CD4-positive, alpha-beta memory T cell (primary cell): Measurements from ENCODE around the gene ZNF362. TPM values are rescaled to one million over a fixed set of nuclear protein-coding genes. Genes with fewer than 3 reads are reported as not detected.

Experiments
- CTCF ChIA-PET: fragments of 350-600 bp; sonication (Branson Sonifier 250); formaldehyde crosslinking; loops from one replicate; lab custom pipeline; 2021; ENCODE audit warnings: inconsistent platforms; ENCODE audit not compliant: partially characterized antibody; lab: Charles Lee
- POLR2A ChIA-PET: fragments of 350-600 bp; sonication (Branson Sonifier 250); formaldehyde crosslinking; loops from one replicate; lab custom pipeline; 2021; ENCODE audit not compliant: partially characterized antibody; lab: Charles Lee
- DNase-seq, 5 donors: peaks; one replicate each; pipeline versions ENCODE4 v3.0.0 to v3.0.0-alpha.2; 2020 to 2022; ENCODE audit warnings: mixed read lengths in 1 of 5
- H3K27ac ChIP-seq: one replicate; pipeline ENCODE4 v1.7.0; 2013; ENCODE audit warnings: low read depth, low read length
- H3K27me3 ChIP-seq: 2 replicates; pipeline ENCODE4 v1.7.0; 2013; ENCODE audit warnings: mild to moderate bottlenecking, low read length, moderate library complexity; ENCODE audit not compliant: insufficient read depth
- H3K36me3 ChIP-seq: 2 replicates; pipeline ENCODE4 v1.7.0; 2013; ENCODE audit warnings: mild to moderate bottlenecking, low read length, moderate library complexity; ENCODE audit not compliant: insufficient read depth
- H3K4me1 ChIP-seq: 2 replicates; pipeline ENCODE4 v1.7.0; 2013; ENCODE audit warnings: mild to moderate bottlenecking, low read length, moderate library complexity; ENCODE audit not compliant: insufficient read depth
- H3K4me3 ChIP-seq, 2 donors: one replicate each; pipeline ENCODE4 v1.7.0; 2013; ENCODE audit warnings: low read length in 2 of 2, mild to moderate bottlenecking in 1 of 2
- H3K9me3 ChIP-seq, 2 donors: one replicate each; pipeline ENCODE4 v1.7.0; 2013; ENCODE audit warnings: low read length in 2 of 2, control low read depth in 1 of 2; ENCODE audit not compliant: control insufficient read depth in 1 of 2
- H3K27ac Mint-ChIP-seq, 7 donors: one replicate each; pipeline ENCODE4 v1.8.0; 2020 to 2021; ENCODE audit warnings: mixed read lengths in 7 of 7, mild to moderate bottlenecking in 6 of 7, inconsistent platforms in 3 of 7, moderate library complexity in 3 of 7
- H3K27me3 Mint-ChIP-seq, 2 donors: one replicate each; pipeline ENCODE4 v1.8.0; 2020 to 2021; ENCODE audit warnings: mixed read lengths in 2 of 2
- H3K36me3 Mint-ChIP-seq, 2 donors: one replicate each; pipeline ENCODE4 v1.8.0; 2020 to 2021; ENCODE audit warnings: mixed read lengths in 2 of 2, inconsistent platforms in 1 of 2, mild to moderate bottlenecking in 1 of 2
- H3K4me1 Mint-ChIP-seq, 4 donors: one replicate each; pipeline ENCODE4 v1.8.0; 2020 to 2021; ENCODE audit warnings: mixed read lengths in 4 of 4, mild to moderate bottlenecking in 1 of 4
- H3K4me3 Mint-ChIP-seq, 8 donors: one replicate each; pipeline ENCODE4 v1.8.0; 2020 to 2021; ENCODE audit warnings: mixed read lengths in 8 of 8, mild to moderate bottlenecking in 7 of 8, moderate library complexity in 6 of 8, inconsistent platforms in 3 of 8
- H3K9me3 Mint-ChIP-seq, 8 donors: one replicate each; pipeline ENCODE4 v1.8.0; 2020 to 2021; ENCODE audit warnings: mixed read lengths in 8 of 8, mild to moderate bottlenecking in 5 of 8, inconsistent platforms in 3 of 8, moderate library complexity in 1 of 8
- intact Hi-C: fragments of 100-400 bp; cut with micrococcal nuclease; formaldehyde crosslinking; loops from one replicate; pipeline ENCODE4 v1.15.1; 2023
- polyA plus RNA-seq, 2 donors: library from polyadenylated mRNA; unstranded; fragments of 300-500 nt; fragmentation: Illumina TruSeq; gene quantifications; one replicate each; pipeline ENCODE4 v1.2.3, GENCODE V29; 2021
- total RNA-seq, 2 experiments: library from RNA; stranded (reverse); gene quantifications; one replicate each; pipeline ENCODE4 v1.2.3, GENCODE V29; 2021

Gene ZNF362
- total and polyA plus RNA-seq, 4 experiments from 2014 or later = 7.1 to 25.9 (median 25.1) TPM

- no peak overlapping the region for H3K4me3 Mint-ChIP-seq
- intact Hi-C loops = no loop called here
- H3K27me3 ChIP-seq = no peaks in the 10 kb centered on the region
- peaks cover 3 to 18% of the 10 kb centered on the region in 2 donors for H3K27me3 Mint-ChIP-seq
- no peaks in the 10 kb centered on the region for H3K4me1 ChIP-seq
- POLR2A ChIA-PET = no interaction called here
- peak overlapping the region in 1 of 7 donors; percentile 62 for H3K27ac Mint-ChIP-seq
- H3K36me3 Mint-ChIP-seq = no peaks in the 10 kb centered on the region
- H3K27ac ChIP-seq = no peak overlapping the region
- peaks cover 0 to 4% (median 0%) of the 10 kb centered on the region in 8 donors for H3K9me3 Mint-ChIP-seq
- no peaks in the 10 kb centered on the region for H3K4me1 Mint-ChIP-seq
- DNase-seq = no peak
- H3K36me3 ChIP-seq = no peaks in the 10 kb centered on the region
- no peaks in the 10 kb centered on the region for H3K9me3 ChIP-seq
- no peak overlapping the region for H3K4me3 ChIP-seq
- CTCF ChIA-PET = interaction anchor here (0.7 kb wide), 1 partner anchor 14 kb away, joined by 3 read pairs; no protein-coding TSS in a partner anchor
These were observed 5.6 kb upstream of the ZNF362 start for GRCh38 chr1:33250724-33251123.

GRCh38 chr1:33254491-33254890 lies 1.8 kb upstream of the ZNF362 start:
- CTCF ChIA-PET = no interaction called here
- H3K36me3 ChIP-seq = no peaks in the 10 kb centered on the region
- peaks cover 23% of the 10 kb centered on the region for H3K4me1 ChIP-seq
- Mint-ChIP-seq H3K4me1 (peaks cover 11 to 29% (median 19%) of the 10 kb centered on the region in 4 donors), H3K27me3 (peaks cover 2 to 7% of the 10 kb centered on the region in 2 donors), H3K4me3 (peak overlapping the region in 6 of 8 donors; percentile 22 to 76 (median 64)), H3K36me3 (peaks cover 0 to 6% of the 10 kb centered on the region in 2 donors), H3K27ac (peak overlapping the region in 5 of 7 donors; percentile 18 to 75 (median 65)), H3K9me3 (peaks cover 0 to 4% (median 0%) of the 10 kb centered on the region in 8 donors)
- no peak overlapping the region for H3K27ac ChIP-seq
- H3K9me3 ChIP-seq = no peaks in the 10 kb centered on the region
- no peaks in the 10 kb centered on the region for H3K27me3 ChIP-seq
- DNase-seq = no peak
- H3K4me3 ChIP-seq = no peak overlapping the region
- POLR2A ChIA-PET = interaction anchor here (0.9 to 1.9 kb wide), 3 partner anchors 14 to 155 kb away, joined by 3 to 9 read pairs (median 3); partner anchors contain the start of gene TRIM62
- intact Hi-C loops = loop anchor here (2.0 kb wide), 1 partner anchor 128 kb away; no protein-coding TSS in a partner anchor

DNA sequence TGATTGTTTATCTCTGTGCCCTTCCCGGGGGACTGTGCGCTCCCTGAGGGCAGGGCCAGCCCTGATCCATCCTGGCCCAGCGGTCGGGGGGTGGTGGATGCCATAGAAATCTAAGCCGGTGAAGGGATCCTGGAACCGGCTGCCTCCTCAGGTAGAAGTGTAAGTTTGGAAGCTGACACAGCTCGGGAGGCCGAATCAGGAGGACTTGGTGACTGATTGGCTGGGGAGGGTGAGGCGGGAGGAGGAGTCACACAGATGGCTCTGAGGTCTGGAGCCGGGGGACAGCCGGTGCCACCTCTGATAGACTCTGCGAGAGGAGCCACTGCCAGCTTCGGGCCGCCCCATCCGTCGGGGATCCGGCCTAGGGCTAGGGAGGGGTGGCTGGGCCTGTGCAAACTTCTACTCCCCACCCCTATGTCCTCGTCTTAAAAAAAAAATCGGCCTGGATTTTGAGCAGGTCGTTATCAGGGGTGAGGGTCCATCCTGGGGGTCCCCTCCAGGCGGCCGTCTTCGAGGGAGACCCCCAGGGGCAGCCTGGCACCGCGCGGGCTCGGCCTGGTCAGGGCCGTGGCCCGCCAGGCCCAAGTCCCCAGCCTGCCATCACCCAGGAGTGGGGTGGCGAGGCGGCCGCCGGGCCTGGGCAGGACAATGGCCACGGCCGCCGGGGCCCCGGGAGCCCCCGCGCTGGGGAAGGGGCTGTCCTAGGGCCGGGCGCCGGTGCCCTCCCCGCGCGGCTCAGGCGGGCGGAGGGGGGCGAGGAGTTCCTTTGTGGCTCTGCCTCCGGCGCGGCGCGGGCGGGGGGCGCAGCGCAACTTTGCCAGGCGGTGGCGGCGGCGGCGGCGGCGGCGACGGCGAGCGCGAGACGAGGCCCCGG lies 708 bp upstream of the ZNF362 start:
- H3K9me3 ChIP-seq = no peaks in the 10 kb centered on the region
- peaks cover 0 to 6% of the 10 kb centered on the region in 2 donors for H3K36me3 Mint-ChIP-seq
- POLR2A ChIA-PET = interaction anchor here (0.7 to 1.9 kb wide), 5 partner anchors 13 to 156 kb away, joined by 3 to 11 read pairs (median 4); partner anchors contain the start of gene TRIM62

DNA sequence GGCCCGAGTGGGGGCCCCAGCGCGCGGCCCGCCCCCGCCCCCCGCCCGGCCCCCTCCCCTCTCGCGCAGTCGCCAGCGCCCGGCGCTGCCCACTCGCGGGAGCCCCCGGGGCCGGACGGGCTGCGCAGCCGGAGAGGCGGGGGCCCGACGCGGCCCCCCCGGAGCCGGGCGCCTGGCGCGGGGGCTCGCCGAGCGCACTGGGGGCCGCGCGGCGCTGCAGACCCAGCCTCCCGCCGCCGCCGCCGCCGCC lies 146 bp upstream of the ZNF362 start:
- Mint-ChIP-seq H3K27me3 (peaks cover 1 to 2% of the 10 kb centered on the region in 2 donors), H3K9me3 (peaks cover 0 to 4% (median 0%) of the 10 kb centered on the region in 8 donors), H3K27ac (no peak overlapping the region), H3K4me1 (peaks cover 21 to 41% (median 28%) of the 10 kb centered on the region in 4 donors), H3K4me3 (peak overlapping the region in 5 of 8 donors; percentile 34 to 67 (median 53)), H3K36me3 (peaks cover 0 to 6% of the 10 kb centered on the region in 2 donors)
- POLR2A ChIA-PET = interaction anchor here (1.3 to 2.0 kb wide), 2 partner anchors 93 to 129 kb away, joined by 4 to 10 read pairs; no protein-coding TSS in a partner anchor
- CTCF ChIA-PET = no interaction called here
- Histone ChIP-seq H3K27ac (no peak overlapping the region), H3K4me3 (no peak overlapping the region), H3K36me3 (no peaks in the 10 kb centered on the region), H3K27me3 (no peaks in the 10 kb centered on the region), H3K4me1 (peaks cover 35% of the 10 kb centered on the region), H3K9me3 (no peaks in the 10 kb centered on the region)
- intact Hi-C loops = loop anchor here (2.0 to 5.0 kb wide), 2 partner anchors 75 to 219 kb away; partner anchors contain the start of gene AK2
- DNase-seq = no peak

More for the DNA sequence above, 708 bp upstream of the ZNF362 start:
- intact Hi-C loops = loop anchor here (2.0 to 5.0 kb wide), 3 partner anchors 75 to 218 kb away; partner anchors contain the start of gene AK2
- peak overlapping the region; percentile 55 to 79 (median 72) for H3K4me3 Mint-ChIP-seq
- CTCF ChIA-PET = no interaction called here
- Histone ChIP-seq H3K27me3 (no peaks in the 10 kb centered on the region), H3K4me1 (peaks cover 32% of the 10 kb centered on the region), H3K27ac (peak overlapping the region; percentile 42), H3K36me3 (no peaks in the 10 kb centered on the region), H3K4me3 (peak overlapping the region in 1 of 2 donors; percentile 50)
- H3K9me3 Mint-ChIP-seq = peaks cover 0 to 4% (median 0%) of the 10 kb centered on the region in 8 donors
- DNase-seq = peak; percentile 27 to 54 (median 34)
- peaks cover 20 to 39% (median 26%) of the 10 kb centered on the region in 4 donors for H3K4me1 Mint-ChIP-seq
- peaks cover 1 to 2% of the 10 kb centered on the region in 2 donors for H3K27me3 Mint-ChIP-seq
- H3K27ac Mint-ChIP-seq = peak overlapping the region; percentile 15 to 82 (median 69)

DNA sequence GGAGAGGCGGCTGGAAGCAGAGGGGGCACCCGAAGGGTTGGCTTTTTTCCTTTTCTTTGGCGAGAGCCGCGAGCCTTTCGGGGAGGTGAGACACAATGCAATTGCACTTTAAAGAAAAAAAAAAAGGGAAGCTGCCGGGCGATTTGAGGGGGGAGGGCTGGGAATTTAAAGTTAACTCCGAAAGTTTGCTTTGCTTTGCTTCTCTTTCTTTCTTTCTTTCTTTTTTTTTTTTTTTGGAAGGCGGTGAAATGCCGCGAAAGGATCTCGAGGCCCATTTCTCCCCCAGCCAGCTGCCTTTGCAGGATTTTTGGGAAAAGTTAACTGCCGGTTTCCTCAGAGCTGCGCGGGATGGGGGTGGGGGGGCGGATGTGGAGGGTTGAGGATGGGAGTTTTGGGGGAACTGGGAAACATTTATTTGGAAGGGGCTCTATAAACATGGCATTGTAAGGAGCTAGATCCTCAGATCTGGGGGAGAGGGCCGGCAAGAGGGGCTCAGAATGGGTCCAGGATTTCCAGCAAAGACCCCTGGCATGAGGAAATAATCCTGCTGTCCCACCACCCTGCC lies 997 bp downstream of the ZNF362 start:
- Histone ChIP-seq H3K27me3 (no peaks in the 10 kb centered on the region), H3K4me3 (peak overlapping the region; percentile 33 to 55), H3K4me1 (peaks cover 35% of the 10 kb centered on the region), H3K36me3 (no peaks in the 10 kb centered on the region), H3K9me3 (no peaks in the 10 kb centered on the region), H3K27ac (peak overlapping the region; percentile 40)
- H3K27ac Mint-ChIP-seq = peak overlapping the region; percentile 92 to 99 (median 98)
- H3K4me3 Mint-ChIP-seq = peak overlapping the region; percentile 96 to 100 (median 100)
- peaks cover 0 to 4% (median 0%) of the 10 kb centered on the region in 8 donors for H3K9me3 Mint-ChIP-seq
- H3K27me3 Mint-ChIP-seq = peaks cover 0 to 2% of the 10 kb centered on the region in 2 donors
- DNase-seq = no peak
- intact Hi-C loops = loop anchor here (2.0 to 5.0 kb wide), 2 partner anchors 76 to 220 kb away; partner anchors contain the start of gene AK2
- CTCF ChIA-PET = interaction anchor here (0.9 kb wide), 1 partner anchor 9 kb away, joined by 4 read pairs; no protein-coding TSS in a partner anchor
- H3K36me3 Mint-ChIP-seq = peaks cover 0 to 6% of the 10 kb centered on the region in 2 donors
- POLR2A ChIA-PET = interaction anchor here (0.5 to 2.0 kb wide), 5 partner anchors 76 to 1960 kb away, joined by 3 to 10 read pairs (median 3); partner anchors contain the start of genes SNRNP40 and ZCCHC17
- peaks cover 27 to 50% (median 34%) of the 10 kb centered on the region in 4 donors for H3K4me1 Mint-ChIP-seq

DNA sequence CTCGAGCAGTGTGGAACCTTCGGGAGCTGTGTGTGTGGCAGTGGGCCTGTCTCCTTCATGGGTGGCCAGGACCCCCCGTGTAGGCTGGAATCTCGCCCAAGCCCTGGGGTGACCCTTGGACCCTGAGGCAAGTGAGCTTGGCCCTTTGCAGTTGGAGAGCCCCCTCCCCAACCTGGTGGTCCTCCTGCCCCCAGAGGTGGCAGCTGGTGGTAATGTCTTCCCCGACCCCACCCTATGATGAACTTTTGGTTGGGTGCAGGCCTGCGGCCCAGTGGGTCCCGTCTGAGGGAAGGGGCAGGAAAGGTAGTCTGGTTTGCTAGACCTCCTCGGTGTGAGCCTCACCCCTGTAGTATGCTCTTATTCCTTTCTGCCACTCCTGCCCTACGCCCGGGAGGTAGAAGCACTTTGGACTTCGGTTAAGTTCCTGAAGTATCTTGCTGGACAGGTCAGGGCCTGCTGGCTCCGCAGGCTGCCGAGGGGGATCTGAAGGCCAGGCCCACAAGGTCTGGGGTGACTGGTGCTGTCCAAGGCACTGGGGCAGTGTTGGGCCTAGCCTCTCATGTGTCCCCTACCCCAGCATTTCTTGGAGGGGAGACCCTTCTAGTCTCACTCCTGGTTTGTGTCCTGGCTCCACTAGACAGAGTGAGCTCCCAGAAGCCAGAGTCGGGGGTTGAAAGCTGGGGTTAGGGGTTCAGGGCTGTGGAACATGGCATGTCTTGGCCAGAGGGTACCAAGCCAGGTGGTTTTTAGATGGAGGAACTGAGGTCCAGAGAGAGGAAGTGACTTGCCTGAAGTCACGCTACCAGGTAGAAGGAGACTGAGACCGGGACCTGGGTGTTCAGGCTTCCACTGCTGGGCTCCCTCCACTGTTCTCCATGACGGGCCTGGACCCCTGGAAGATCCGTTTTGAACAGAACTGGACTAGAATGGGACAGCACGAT lies 1.8 kb downstream of the ZNF362 start:
- POLR2A ChIA-PET = interaction anchor here (0.5 to 2.0 kb wide), 5 partner anchors 77 to 1961 kb away, joined by 3 to 10 read pairs (median 3); partner anchors contain the start of genes SNRNP40 and ZCCHC17
- H3K27me3 ChIP-seq = no peaks in the 10 kb centered on the region
- CTCF ChIA-PET = interaction anchor here (0.9 kb wide), 1 partner anchor 10 kb away, joined by 4 read pairs; no protein-coding TSS in a partner anchor
- H3K9me3 ChIP-seq = no peaks in the 10 kb centered on the region
- H3K4me1 ChIP-seq = peaks cover 35% of the 10 kb centered on the region
- H3K36me3 ChIP-seq = no peaks in the 10 kb centered on the region
- H3K4me1 Mint-ChIP-seq = peaks cover 27 to 50% (median 38%) of the 10 kb centered on the region in 4 donors
- H3K27ac Mint-ChIP-seq = peak overlapping the region in 5 of 7 donors; percentile 78 to 99 (median 98)
- peak overlapping the region in 1 of 2 donors; percentile 55 for H3K4me3 ChIP-seq
- H3K27me3 Mint-ChIP-seq = peaks cover 0 to 2% of the 10 kb centered on the region in 2 donors
- H3K27ac ChIP-seq = peak overlapping the region; percentile 40
- peaks cover 0 to 4% (median 0%) of the 10 kb centered on the region in 8 donors for H3K9me3 Mint-ChIP-seq
- no peak for DNase-seq
- peak overlapping the region; percentile 96 to 100 (median 100) for H3K4me3 Mint-ChIP-seq
- H3K36me3 Mint-ChIP-seq = peaks cover 0 to 11% of the 10 kb centered on the region in 2 donors
- intact Hi-C loops = loop anchor here (2.0 to 5.0 kb wide), 2 partner anchors 77 to 221 kb away; partner anchors contain the start of gene AK2
